Measurements from ENCODE around the gene DCAF4.

DCAF4 gene

GRCh38 chr14:72888636-72889201 is 37.5 kb upstream of the DCAF4 start:
- no peaks in the 10 kb centered on the region for H3K9me3 ChIP-seq (ENCODE audit: control insufficient read depth, low read length)
- TF ChIP-seq CTCF (IDR thresholded peaks at IDR 0.05), result no peak
- no peak overlapping the region for H3K27ac ChIP-seq
- no peaks in the 10 kb centered on the region for H3K36me3 ChIP-seq (ENCODE audit: control insufficient read depth, insufficient read depth, low read length)
- H3K4me1 ChIP-seq, result no peaks in the 10 kb centered on the region
- H3K4me3 ChIP-seq (ENCODE audit: low read depth, low read length), result no peak overlapping the region
- no peak overlapping the region for H3K4me2 ChIP-seq (ENCODE audit: low read length)
- no peak overlapping the region for H2AFZ ChIP-seq
- no peaks in the 10 kb centered on the region for H3K27me3 ChIP-seq (ENCODE audit: control insufficient read depth, insufficient read depth, low read length)
- H3K79me2 ChIP-seq, result no peaks in the 10 kb centered on the region
- H3K9ac ChIP-seq, result no peak overlapping the region

GRCh38 chr14:72889366-72889765 is 36.9 kb upstream of the DCAF4 start:
- H3K4me2 ChIP-seq (ENCODE audit: low read length), result no peak overlapping the region
- no peaks in the 10 kb centered on the region for H3K9me3 ChIP-seq (ENCODE audit: control insufficient read depth, low read length)
- TF ChIP-seq CTCF (IDR thresholded peaks at IDR 0.05), result no peak
- no peak overlapping the region for H3K9ac ChIP-seq
- no peak overlapping the region for H3K27ac ChIP-seq
- no peak overlapping the region for H2AFZ ChIP-seq
- no peaks in the 10 kb centered on the region for H3K36me3 ChIP-seq (ENCODE audit: control insufficient read depth, insufficient read depth, low read length)
- no peaks in the 10 kb centered on the region for H3K79me2 ChIP-seq
- H3K4me1 ChIP-seq, result no peaks in the 10 kb centered on the region
- H3K27me3 ChIP-seq (ENCODE audit: control insufficient read depth, insufficient read depth, low read length), result no peaks in the 10 kb centered on the region
- H3K4me3 ChIP-seq (ENCODE audit: low read depth, low read length), result no peak overlapping the region

- H3K9ac ChIP-seq, result no peak overlapping the region
- H2AFZ ChIP-seq, result peak overlapping the region; percentile 80
- no peaks in the 10 kb centered on the region for H3K27me3 ChIP-seq (ENCODE audit: control insufficient read depth, insufficient read depth, low read length)
- H3K79me2 ChIP-seq, result no peaks in the 10 kb centered on the region
- no peaks in the 10 kb centered on the region for H3K9me3 ChIP-seq (ENCODE audit: control insufficient read depth, low read length)
- peak overlapping the region; percentile 84 for H3K4me3 ChIP-seq (ENCODE audit: low read depth, low read length)
- peaks cover 4% of the 10 kb centered on the region for H3K4me1 ChIP-seq
- H3K27ac ChIP-seq, result no peak overlapping the region
- no peaks in the 10 kb centered on the region for H3K36me3 ChIP-seq (ENCODE audit: control insufficient read depth, insufficient read depth, low read length)
- H3K4me2 ChIP-seq (ENCODE audit: low read length), result peak overlapping the region; percentile 81
- no peak for TF ChIP-seq CTCF (IDR thresholded peaks at IDR 0.05)
These were observed 34.6 kb upstream of the DCAF4 start for GRCh38 chr14:72891666-72892102.

- peak overlapping the region; percentile 80 for H2AFZ ChIP-seq
- no peaks in the 10 kb centered on the region for H3K36me3 ChIP-seq (ENCODE audit: control insufficient read depth, insufficient read depth, low read length)
- H3K9ac ChIP-seq, result no peak overlapping the region
- no peak overlapping the region for H3K27ac ChIP-seq
- H3K4me1 ChIP-seq, result peaks cover 4% of the 10 kb centered on the region
- no peaks in the 10 kb centered on the region for H3K79me2 ChIP-seq
- no peaks in the 10 kb centered on the region for H3K27me3 ChIP-seq (ENCODE audit: control insufficient read depth, insufficient read depth, low read length)
- peak overlapping the region; percentile 84 for H3K4me3 ChIP-seq (ENCODE audit: low read depth, low read length)
- H3K4me2 ChIP-seq (ENCODE audit: low read length), result peak overlapping the region; percentile 81
- TF ChIP-seq CTCF (IDR thresholded peaks at IDR 0.05), result no peak
- no peaks in the 10 kb centered on the region for H3K9me3 ChIP-seq (ENCODE audit: control insufficient read depth, low read length)
These were observed 34.0 kb upstream of the DCAF4 start for GRCh38 chr14:72892103-72892878.
